ENCODE measurements around the gene ARHGEF12.

ARHGEF12 gene

GRCh38 chr11:120317689-120318480, 18.3 kb upstream of the ARHGEF12 start:
- no peak for DNase-seq

- no peak for DNase-seq
These were observed 17.3 kb upstream of the ARHGEF12 start for GRCh38 chr11:120318906-120319305.

GRCh38 chr11:120324932-120325810, 11.0 kb upstream of the ARHGEF12 start, which contains the start of gene TLCD5:
Gene TLCD5, plus strand, starts transcription at chr11:120325299. Its CDS starts 2,143 bp downstream, at chr11:120327442.
- DNase-seq: peak in 43 of 56 donors; percentile 26 to 74 (median 57)

- no peak for DNase-seq
These were observed 10.0 kb upstream of the ARHGEF12 start for GRCh38 chr11:120326228-120326627.

GRCh38 chr11:120326845-120327281, 9.3 kb upstream of the ARHGEF12 start:
- no peak for DNase-seq

- no peak for DNase-seq
These were observed 8.9 kb upstream of the ARHGEF12 start for GRCh38 chr11:120327311-120327710.

- DNase-seq: no peak
These were observed 6.7 kb upstream of the ARHGEF12 start for GRCh38 chr11:120329556-120329955.

- no peak for DNase-seq
These were observed 6.2 kb upstream of the ARHGEF12 start for GRCh38 chr11:120330045-120330444.

- no peak for DNase-seq
These were observed 4.8 kb upstream of the ARHGEF12 start for GRCh38 chr11:120331301-120331996.

- no peak for DNase-seq
These were observed 3.1 kb upstream of the ARHGEF12 start for GRCh38 chr11:120332822-120333716.

GRCh38 chr11:120333801-120334200, 2.4 kb upstream of the ARHGEF12 start:
- DNase-seq: no peak

DNA sequence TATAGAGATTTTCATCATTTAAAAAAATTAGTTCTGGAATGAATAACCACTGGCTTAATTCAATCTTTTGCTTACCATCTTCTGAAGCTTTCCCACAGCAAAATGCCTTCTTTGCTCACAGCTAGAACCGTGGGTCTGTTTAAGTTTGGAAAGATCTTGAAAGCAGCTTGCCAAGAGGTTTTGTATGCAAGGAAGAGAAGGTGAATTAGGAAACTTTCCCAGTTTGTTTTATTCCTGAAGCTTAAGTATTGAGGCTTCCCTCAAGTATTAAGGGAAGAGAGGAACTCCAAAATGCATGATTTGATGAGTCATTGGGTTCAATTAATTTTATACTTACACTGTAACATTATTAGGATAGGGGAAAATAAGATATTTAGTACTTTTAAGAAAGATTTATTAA, 1.9 kb upstream of the ARHGEF12 start:
- no peak for DNase-seq

DNA sequence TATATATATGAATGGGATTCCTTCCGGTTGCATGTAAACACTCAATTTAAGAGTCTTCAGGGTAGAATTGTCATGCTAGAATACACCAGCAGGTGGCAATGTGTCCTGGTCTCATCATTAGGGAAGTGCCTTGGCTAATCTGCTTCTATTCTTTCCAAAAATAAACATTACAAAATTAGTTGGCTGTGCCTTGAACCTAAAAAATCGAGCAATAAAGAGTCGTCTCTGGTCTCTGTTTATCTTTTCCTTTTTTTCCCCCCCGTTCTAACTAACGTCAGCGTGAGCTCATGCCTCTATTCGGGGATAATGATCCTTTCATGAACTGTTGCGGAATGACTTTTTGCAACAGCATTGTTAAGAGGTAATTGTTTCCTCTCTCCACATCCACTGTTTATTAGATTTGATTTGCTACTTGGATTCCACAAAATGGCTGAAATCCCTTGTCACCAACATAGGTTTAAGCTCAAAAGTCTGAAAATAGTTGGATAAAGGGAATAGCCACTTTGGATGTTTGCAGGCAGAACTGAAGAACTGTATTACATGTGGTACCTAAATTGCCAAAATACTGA, 1.2 kb upstream of the ARHGEF12 start:
- DNase-seq: peak in 29 of 56 donors; percentile 12 to 80 (median 39)

DNA sequence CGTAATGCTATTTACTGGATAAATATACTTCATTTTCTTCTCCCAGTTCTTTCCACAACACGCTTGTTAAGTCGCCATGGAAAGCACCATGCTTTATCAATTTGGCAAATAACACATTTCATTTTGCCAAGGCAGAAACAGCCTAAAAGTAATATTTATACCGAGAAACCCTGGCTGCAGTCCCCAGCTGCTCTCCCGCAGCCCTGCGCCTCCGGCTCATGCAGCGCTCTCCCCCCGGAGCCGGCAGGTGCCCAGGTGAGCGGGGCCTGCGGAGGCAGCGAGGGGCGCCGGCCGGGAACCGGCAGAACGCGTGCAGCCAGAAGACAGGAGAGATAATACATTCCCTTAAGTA, 681 bp upstream of the ARHGEF12 start:
- DNase-seq: no peak

GRCh38 chr11:120336641-120337354, 585 bp downstream of the ARHGEF12 start:
- DNase-seq: peak in 20 of 56 donors; percentile 31 to 69 (median 54)

DNA sequence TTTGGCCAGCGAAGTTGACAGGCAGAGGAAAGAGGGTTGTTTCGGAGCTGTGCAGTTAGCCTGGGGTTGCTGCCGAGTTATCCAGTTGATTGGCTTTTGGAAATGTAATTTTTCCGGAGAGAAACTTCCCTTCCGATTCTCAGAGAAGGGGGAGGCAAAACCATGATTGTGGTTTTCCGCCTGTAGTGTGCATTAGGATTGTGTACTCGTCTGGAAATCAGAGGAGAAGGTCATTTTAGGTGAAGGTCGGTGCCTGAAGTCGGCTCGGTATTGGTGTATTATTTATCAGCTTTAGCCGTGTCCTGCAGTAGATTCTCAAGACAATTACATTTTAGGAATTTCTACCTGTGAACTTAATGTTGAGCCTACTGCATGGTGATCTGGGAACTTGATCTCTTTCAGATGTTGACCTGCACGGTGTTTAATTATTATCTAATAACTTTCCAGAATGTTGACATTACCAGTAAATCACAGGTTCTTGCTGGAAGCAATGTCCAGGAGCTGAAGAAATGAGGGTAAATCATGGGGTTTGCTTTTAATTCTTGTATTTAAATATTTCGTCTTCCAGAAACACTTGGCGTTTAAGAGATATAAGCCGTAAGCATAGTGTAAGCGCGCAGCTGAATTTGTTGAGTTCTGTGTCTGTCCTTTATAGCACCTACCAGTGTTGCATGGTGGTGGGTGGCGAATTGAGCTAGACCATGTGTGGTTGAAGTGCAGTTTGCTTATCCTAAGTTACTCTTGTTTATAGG, 1.3 kb downstream of the ARHGEF12 start:
- peak in 3 of 56 donors; percentile 8 to 37 (median 17) for DNase-seq

DNA sequence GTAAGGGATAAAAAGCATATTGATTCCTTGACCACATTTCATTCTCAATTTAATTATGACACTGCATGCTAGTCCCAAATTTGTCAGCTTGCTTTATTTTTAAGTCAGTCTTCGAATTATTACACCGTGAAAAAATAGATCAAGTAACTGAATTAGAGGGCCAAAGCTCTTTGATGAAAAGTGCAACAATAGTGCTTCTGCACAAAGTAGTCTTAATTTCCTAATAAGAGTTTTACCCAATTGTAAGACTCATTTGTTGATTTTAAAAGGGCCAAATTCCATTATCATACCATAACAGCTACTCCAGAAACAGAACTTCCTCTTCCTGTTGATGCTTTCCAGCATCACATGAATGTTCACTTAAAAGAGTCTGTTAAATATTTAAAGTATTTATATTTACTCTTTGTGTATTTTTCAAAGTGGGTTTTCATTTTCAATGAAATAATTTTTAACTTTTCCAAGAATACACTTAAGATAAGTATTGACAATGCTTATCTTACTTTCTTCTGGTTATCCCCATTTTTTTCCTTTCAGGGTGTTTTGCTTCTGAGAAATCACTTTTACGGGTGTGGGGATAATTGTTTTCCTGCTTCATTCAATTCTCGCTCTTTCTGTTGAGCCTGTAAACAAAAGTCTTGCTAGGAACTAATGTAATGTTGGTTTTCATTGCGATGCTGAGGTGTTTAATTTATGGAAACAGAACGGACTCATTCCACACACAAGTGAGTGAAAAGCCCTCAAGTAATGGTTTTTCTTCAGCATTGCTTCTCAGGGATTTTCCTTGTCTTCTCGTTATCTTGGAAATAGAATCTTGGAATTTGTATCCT, 2.1 kb downstream of the ARHGEF12 start:
- DNase-seq: no peak

DNA sequence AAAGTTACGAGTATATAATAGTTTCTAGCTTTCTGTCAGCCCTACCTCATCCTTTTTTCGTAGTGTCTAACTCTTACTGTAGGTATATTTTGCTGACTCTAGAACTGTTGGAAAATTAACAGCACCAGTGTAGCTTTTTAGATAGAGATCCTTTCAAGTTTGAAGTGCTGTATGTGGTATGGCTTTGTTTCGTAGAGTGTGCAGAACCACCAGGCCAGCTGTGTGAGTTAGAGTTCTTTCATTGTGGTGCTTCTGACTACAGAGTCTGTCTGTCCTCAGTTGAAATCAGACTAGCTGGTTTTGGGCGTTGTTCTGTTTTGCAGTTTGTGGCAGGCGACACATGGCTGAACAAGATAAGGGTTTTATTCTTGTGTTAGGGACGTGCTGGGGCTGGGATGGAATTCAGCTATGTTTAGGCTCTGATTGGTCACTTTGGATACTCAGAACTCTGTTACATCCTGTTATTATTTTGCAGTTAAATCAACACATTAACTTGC, 3.2 kb downstream of the ARHGEF12 start:
- peak in 21 of 56 donors; percentile 13 to 75 (median 44) for DNase-seq

Data from amygdala (tissue), 56 donors.